Muscle of leg (tissue), 11 donors: Measurements from ENCODE around the gene ROBO2. TPM values are rescaled to one million over a fixed set of nuclear protein-coding genes. Genes with fewer than 3 reads are reported as not detected.

Experiments used
- DNase-seq: peaks from one replicate; pipeline ENCODE4 v3.0.0; 2013
- H3K27ac ChIP-seq: one replicate; pipeline ENCODE4 v1.5.1; 2013; ENCODE audit warnings: mild to moderate bottlenecking, low read length, control low read depth
- H3K27me3 ChIP-seq: one replicate; pipeline ENCODE4 v1.6.1; 2013; ENCODE audit warnings: low read length; ENCODE audit not compliant: control insufficient read depth, insufficient read depth
- H3K36me3 ChIP-seq: one replicate; pipeline ENCODE4 v1.6.1; 2013; ENCODE audit warnings: low read length; ENCODE audit not compliant: control insufficient read depth, insufficient read depth
- H3K4me1 ChIP-seq: one replicate; pipeline ENCODE4 v1.6.1; 2013; ENCODE audit warnings: low read length; ENCODE audit not compliant: control insufficient read depth, insufficient read depth
- H3K4me3 ChIP-seq: one replicate; pipeline ENCODE4 v1.5.1; 2013; ENCODE audit warnings: low read length, control low read depth
- H3K9me3 ChIP-seq: replicated peaks from 2 replicates; pipeline ENCODE4 v1.6.1; 2013; ENCODE audit warnings: low read depth, low read length; ENCODE audit not compliant: control insufficient read depth
- WGBS: methylation state at CpG from one replicate; pipeline ENCODE4 v1.1.5; 2013; ENCODE audit warnings: missing lambda C conversion rate; ENCODE audit not compliant: insufficient coverage; 5-methylcytosine and 5-hydroxymethylcytosine counted together
- polyA plus RNA-seq, 8 donors: library from polyadenylated mRNA; unstranded; fragments of 120-200 nt; gene quantifications; one replicate each; pipeline versions ENCODE4 v1.2.1 to v1.2.3, GENCODE V29; 2013; ENCODE audit warnings: inconsistent platforms in 1 of 8, low replicate concordance in 1 of 8; ENCODE audit not compliant: insufficient read length in 8 of 8, insufficient read depth in 1 of 8
- total RNA-seq: library from RNA; stranded (reverse); fragments of 120-200 nt; gene quantifications from one replicate; pipeline ENCODE4 v1.2.4, GENCODE V29; 2013

The ROBO2 gene
- total and polyA plus RNA-seq, 9 donors, result 2.8 to 14.6 (median 4.8) TPM

DNA sequence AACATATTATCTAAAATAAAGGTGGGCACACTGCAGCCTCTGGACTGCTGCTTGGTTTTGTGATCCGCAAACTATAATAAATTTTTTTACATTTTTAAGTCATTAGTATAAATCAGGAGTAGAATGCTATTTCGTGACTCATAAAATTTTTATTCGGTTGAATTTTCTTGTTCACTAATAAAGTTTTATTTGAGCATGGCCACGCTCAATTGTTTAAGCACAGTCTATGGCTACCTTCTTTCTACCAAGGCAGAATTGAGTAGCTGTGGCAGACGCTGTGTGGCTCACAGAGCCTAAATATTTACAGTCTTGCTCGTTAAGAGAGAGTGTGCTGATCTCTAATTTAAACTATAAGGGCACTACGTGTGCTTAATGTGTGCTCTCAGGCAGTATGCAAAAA, 28.9 kb downstream of the ROBO2 start:
- no peak for DNase-seq
- no peaks in the 10 kb centered on the region for H3K36me3 ChIP-seq
- no peaks in the 10 kb centered on the region for H3K4me1 ChIP-seq
- H3K27me3 ChIP-seq, result no peaks in the 10 kb centered on the region
- WGBS, result 57% methylated on average over 1 of the region's 7 CpGs
- no peaks in the 10 kb centered on the region for H3K9me3 ChIP-seq
- no peak overlapping the region for H3K27ac ChIP-seq
- H3K4me3 ChIP-seq, result no peak overlapping the region

DNA sequence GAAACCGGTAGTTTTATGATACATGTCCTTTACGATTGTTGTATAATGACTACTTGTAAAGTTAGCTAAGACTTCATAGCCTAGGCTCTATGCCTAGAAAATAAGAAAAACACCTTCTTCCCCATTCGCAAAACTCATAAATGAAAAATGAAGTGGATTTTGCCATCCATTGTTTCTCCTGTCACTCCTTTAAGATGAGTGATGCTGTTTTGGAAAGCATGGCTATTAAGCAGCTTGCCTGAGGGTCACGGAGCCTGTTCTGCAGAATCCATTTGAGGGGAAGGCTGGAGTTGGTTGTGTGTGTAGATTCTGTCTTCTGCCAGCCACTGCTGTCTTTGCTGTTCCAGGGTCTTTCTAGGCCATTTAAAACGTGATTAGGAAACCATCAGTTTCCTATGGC, 31.5 kb downstream of the ROBO2 start:
- no peaks in the 10 kb centered on the region for H3K27me3 ChIP-seq
- DNase-seq, result peak; percentile 30
- no peaks in the 10 kb centered on the region for H3K36me3 ChIP-seq
- H3K27ac ChIP-seq, result no peak overlapping the region
- H3K4me3 ChIP-seq, result no peak overlapping the region
- H3K4me1 ChIP-seq, result no peaks in the 10 kb centered on the region
- WGBS, result 11% methylated on average over 1 of the region's 5 CpGs
- H3K9me3 ChIP-seq, result no peaks in the 10 kb centered on the region

- Histone ChIP-seq H3K9me3 (no peaks in the 10 kb centered on the region), H3K27me3 (no peaks in the 10 kb centered on the region), H3K36me3 (no peaks in the 10 kb centered on the region), H3K27ac (no peak overlapping the region), H3K4me3 (no peak overlapping the region), H3K4me1 (no peaks in the 10 kb centered on the region)
- no peak for DNase-seq
- WGBS, result 90% methylated on average over 7 of the region's 11 CpGs
Observed at GRCh38 chr3:77071809-77072208, 31.9 kb downstream of the ROBO2 start.

DNA sequence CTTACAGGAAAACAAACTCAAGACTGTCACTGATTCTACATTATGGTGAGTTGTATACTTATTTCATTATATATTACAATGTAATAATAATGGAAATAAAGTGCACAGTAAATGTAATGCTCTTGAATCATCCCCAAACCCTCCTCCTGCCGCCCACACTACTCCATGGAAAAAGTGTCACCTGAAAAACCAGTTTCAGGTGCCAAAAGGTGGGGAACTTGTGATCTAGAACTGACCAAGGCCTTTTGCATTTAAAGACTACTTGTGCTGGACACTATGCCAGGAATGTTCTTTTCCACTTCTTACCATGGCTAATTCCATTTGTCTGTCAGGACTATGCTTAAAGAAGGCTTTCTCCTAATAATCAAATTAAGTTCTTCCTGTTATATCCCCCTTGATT, 32.3 kb downstream of the ROBO2 start:
- WGBS, result no CpG with 5 or more reads among the region's 1 CpG
- no peak for DNase-seq
- H3K4me1 ChIP-seq, result no peaks in the 10 kb centered on the region
- H3K4me3 ChIP-seq, result no peak overlapping the region
- H3K9me3 ChIP-seq, result no peaks in the 10 kb centered on the region
- H3K36me3 ChIP-seq, result no peaks in the 10 kb centered on the region
- H3K27me3 ChIP-seq, result no peaks in the 10 kb centered on the region
- H3K27ac ChIP-seq, result no peak overlapping the region

- Histone ChIP-seq H3K27ac (no peak overlapping the region), H3K4me1 (peaks cover 3% of the 10 kb centered on the region), H3K27me3 (no peaks in the 10 kb centered on the region), H3K36me3 (no peaks in the 10 kb centered on the region), H3K9me3 (no peaks in the 10 kb centered on the region), H3K4me3 (no peak overlapping the region)
- DNase-seq, result no peak
- WGBS, result no CpG with 5 or more reads among the region's 2 CpGs
Observed at GRCh38 chr3:77078279-77078678, 38.4 kb downstream of the ROBO2 start.

DNA sequence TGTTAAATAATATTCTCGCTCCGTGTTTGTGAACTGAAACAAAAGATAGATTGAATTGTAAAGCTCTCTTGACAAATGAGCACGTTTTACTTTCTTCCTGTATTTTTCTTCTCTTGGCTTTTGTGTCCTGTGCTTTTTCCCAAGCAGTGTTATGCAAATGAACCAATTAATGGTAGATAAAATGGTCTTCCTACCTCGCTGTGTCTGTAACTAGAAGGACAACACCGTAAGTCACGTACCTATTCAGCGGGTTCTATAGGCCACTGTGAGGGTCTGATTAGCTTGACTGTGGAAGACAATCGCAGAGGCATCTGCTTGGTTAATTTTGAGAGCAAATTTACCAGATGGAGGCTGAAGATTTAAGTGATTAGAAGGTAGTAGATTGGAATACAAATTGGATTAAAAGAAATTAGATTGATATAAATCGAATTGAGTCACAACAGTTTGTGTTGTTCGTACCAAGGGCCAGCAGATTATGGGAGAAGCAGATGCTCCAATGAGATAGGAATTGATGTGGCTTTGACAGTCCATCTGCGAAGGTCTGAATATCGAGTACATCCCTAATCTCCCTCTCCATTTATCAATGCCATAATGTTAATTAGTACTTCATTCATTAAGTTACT, 40.2 kb downstream of the ROBO2 start:
- Histone ChIP-seq H3K27ac (no peak overlapping the region), H3K4me3 (no peak overlapping the region), H3K4me1 (peaks cover 3% of the 10 kb centered on the region), H3K9me3 (no peaks in the 10 kb centered on the region), H3K36me3 (no peaks in the 10 kb centered on the region), H3K27me3 (no peaks in the 10 kb centered on the region)
- no peak for DNase-seq
- WGBS, result 87% methylated on average over 7 of the region's 12 CpGs

DNA sequence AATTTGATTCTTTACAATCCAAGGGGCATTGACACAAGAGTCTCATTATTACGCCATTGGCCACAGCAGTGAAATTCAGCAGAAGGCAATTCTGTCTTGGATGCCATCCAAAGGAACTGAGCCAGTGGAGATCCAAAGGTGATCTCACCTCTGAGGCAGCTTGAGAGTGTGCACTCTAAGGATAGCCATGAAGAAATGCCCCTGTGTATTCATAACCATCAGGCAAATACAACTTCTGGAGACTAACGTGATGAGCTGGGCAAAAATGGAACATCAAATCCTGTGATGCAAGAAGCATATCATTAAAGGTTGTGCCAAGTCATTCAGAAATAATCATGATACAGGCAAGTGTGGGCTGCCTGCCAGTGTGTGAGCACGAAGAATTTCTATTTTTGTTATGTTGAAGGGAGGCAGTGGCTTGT, 41.4 kb downstream of the ROBO2 start:
- WGBS, result 0% methylated on average over 1 of the region's 3 CpGs
- H3K9me3 ChIP-seq, result no peaks in the 10 kb centered on the region
- peaks cover 3% of the 10 kb centered on the region for H3K4me1 ChIP-seq
- peak; percentile 54 for DNase-seq
- H3K27me3 ChIP-seq, result no peaks in the 10 kb centered on the region
- H3K4me3 ChIP-seq, result no peak overlapping the region
- H3K36me3 ChIP-seq, result no peaks in the 10 kb centered on the region
- H3K27ac ChIP-seq, result no peak overlapping the region

DNA sequence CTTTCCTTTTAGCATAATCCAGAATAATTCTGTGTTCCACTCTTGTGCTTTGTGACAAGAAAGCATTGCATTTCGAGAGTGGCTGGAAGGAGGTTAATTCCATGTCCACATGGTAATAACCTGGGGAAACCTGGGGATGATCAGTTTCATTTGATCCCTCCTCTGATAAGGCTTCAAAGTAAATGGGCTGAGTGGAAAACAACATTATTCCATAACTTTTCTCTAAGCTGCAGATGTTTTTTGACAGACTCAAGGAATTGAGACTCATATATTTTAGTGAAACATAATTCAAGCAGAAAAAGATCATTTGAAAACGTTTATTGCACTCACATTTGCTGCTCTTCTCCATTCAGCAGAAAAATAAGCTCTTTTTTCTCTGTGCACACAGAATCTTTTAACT, 44.6 kb downstream of the ROBO2 start:
- Histone ChIP-seq H3K27ac (no peak overlapping the region), H3K27me3 (no peaks in the 10 kb centered on the region), H3K9me3 (no peaks in the 10 kb centered on the region), H3K4me3 (no peak overlapping the region), H3K36me3 (no peaks in the 10 kb centered on the region), H3K4me1 (peaks cover 3% of the 10 kb centered on the region)
- DNase-seq, result no peak
- 57% methylated on average over 1 of the region's 2 CpGs for WGBS

GRCh38 chr3:77086408-77086807, 46.5 kb downstream of the ROBO2 start:
- no CpG with 5 or more reads among the region's 6 CpGs for WGBS
- Histone ChIP-seq H3K27ac (no peak overlapping the region), H3K4me3 (no peak overlapping the region), H3K4me1 (peaks cover under 1% of the 10 kb centered on the region), H3K36me3 (no peaks in the 10 kb centered on the region), H3K27me3 (no peaks in the 10 kb centered on the region), H3K9me3 (no peaks in the 10 kb centered on the region)
- no peak for DNase-seq

- Histone ChIP-seq H3K4me1 (no peaks in the 10 kb centered on the region), H3K27ac (no peak overlapping the region), H3K27me3 (no peaks in the 10 kb centered on the region), H3K36me3 (no peaks in the 10 kb centered on the region), H3K9me3 (no peaks in the 10 kb centered on the region), H3K4me3 (no peak overlapping the region)
- no peak for DNase-seq
- WGBS, result no CpG with 5 or more reads among the region's 5 CpGs
Observed at GRCh38 chr3:77091809-77092208, 51.9 kb downstream of the ROBO2 start.

- no CpG with 5 or more reads among the region's 2 CpGs for WGBS
- H3K9me3 ChIP-seq, result no peaks in the 10 kb centered on the region
- no peaks in the 10 kb centered on the region for H3K4me1 ChIP-seq
- no peaks in the 10 kb centered on the region for H3K27me3 ChIP-seq
- DNase-seq, result no peak
- H3K36me3 ChIP-seq, result no peaks in the 10 kb centered on the region
- no peak overlapping the region for H3K4me3 ChIP-seq
- no peak overlapping the region for H3K27ac ChIP-seq
Observed at GRCh38 chr3:77093101-77093500, 53.2 kb downstream of the ROBO2 start.
